OCI-LY3 (cell line): Measurements from ENCODE around the gene LINC01488.

Source experiments
- CTCF ChIP-seq: fragments of 200-600, 300-600 bp; sonication (generic); IDR thresholded peaks from 2 replicates; pipeline ENCODE4 v1.5.1; 2014; ENCODE audit warnings: antibody characterized with exemption, low read length, low read depth
- EZH2phosphoT487 ChIP-seq: fragments of 200-600 bp; shearing (Covaris generic); IDR thresholded peaks from 2 replicates; pipeline ENCODE4 v1.6.1; 2018; ENCODE audit warnings: antibody characterized with exemption, mixed run types, low read depth

DNA sequence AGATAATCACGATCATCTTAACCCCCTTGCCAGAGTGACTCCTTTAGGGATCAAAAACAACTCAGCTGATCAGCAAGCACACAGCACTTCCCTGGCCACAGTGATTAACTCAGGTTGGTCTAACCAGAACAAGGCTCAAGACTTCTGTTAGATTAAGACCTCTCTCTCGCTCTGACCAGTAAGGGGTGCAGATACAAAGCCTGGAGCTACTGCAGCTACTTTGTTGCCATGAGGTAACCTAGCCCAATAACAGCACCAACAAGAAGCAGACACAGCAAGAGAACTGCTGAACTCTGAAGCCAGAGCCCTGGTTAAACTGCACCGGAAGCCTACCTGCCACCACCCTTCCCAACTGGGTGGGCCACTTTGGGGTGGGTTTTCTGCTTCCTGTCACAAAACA, 42.0 kb downstream of the LINC01488 start:
- TF ChIP-seq CTCF (no peak), EZH2phosphoT487 (no peak)
